Renal pelvis (tissue), 4 donors: ENCODE results near the gene PXMP4. TPM values are rescaled to one million over a fixed set of nuclear protein-coding genes. Genes with fewer than 3 reads are reported as not detected.

Experiments
- DNase-seq: peaks from one replicate; pipeline ENCODE4 v3.0.0-alpha.2; 2013
- polyA plus RNA-seq, 3 donors: library from polyadenylated mRNA; unstranded; fragments of 120-200 nt; gene quantifications; one replicate each; pipeline ENCODE4 v1.2.1, GENCODE V29; 2013; ENCODE audit not compliant: insufficient read length in 3 of 3

The PXMP4 gene
- polyA plus RNA-seq, 3 donors = 8.1 to 11.8 (median 8.9) TPM

DNA sequence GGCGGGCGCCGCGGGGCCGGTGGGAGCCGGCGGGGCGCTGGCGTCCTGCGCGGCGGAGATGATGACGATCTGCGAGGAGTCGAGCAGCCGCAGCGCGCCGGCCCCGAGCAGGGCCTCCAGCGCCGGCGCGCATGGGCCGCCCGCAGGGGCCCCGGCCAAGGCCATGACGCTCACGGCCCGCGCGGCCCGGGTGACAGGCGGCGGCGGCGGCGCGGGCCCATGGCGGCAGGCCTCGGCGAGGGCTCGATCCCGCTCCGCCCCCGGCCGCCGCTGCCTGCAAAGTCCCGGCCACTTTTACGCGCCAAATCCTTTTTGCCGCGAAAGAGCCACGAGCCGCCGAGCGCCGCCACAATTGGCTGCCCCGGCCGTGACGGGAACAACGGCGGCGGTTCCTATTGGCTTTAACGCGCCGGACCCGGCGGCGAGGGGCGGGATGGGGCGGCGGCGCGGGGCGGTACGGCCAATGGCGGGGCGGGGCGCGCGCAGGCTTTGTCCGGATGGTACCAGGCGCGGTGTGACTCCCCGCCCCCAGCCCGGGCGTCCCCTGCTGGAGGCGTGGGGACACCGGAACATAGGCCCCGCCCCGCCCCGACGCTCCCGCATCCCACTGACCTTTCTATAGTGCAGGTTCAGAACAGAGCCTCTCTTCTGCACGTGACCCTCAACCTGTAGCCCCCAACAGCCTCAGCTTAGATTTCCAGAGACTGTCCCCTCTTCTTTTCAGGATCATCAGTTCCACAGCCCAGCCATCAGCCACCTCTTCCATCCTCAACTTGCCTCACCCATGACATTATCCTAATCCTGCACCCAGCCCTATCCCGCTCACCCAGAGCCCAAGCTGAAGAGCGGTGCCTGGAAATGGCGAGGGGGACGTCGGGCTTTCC is 33.8 kb downstream of the PXMP4 start, which contains the start of gene E2F1:
Gene E2F1 (minus strand): TSS at position 286 of the 884 bp plus-strand sequence. CDS start 121 bp downstream, at position 165.
- peak; percentile 95 for DNase-seq

GRCh38 chr20:33685328-33686099 is 34.6 kb downstream of the PXMP4 start:
- no peak for DNase-seq

GRCh38 chr20:33684533-33685327 is 35.4 kb downstream of the PXMP4 start:
- DNase-seq = no peak

DNA sequence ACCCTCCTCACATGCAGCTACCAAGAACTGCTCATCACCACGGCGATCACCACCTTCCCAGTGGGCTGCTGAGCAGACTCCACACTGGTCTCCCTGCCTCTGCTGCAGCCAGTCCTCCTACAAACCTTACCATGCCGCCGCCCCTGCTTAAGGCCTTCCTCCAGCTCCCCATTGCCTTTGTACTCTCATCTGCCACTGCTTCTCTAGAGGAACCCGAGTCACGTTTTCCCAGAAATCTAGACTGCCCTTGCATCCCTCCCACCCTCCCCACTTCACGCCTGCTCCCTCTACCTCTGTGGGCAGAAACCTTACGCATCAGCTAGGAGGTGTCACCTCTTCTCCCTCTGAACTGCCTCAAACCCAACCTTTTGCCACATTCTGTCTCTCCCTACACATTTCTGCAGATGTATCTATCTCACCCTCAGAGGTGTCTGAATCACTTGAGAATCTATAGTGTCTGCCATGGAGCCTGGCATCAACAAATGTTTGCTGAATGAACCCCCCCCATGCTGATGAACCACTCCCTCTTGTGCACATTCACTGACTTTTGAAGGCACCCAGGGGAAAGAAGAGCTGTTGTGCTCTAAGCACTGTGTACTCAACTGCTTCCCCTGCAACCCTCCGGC is 38.3 kb downstream of the PXMP4 start:
- DNase-seq = no peak

- DNase-seq = no peak
Observed at GRCh38 chr20:33681288-33681687, 38.8 kb downstream of the PXMP4 start.

DNA sequence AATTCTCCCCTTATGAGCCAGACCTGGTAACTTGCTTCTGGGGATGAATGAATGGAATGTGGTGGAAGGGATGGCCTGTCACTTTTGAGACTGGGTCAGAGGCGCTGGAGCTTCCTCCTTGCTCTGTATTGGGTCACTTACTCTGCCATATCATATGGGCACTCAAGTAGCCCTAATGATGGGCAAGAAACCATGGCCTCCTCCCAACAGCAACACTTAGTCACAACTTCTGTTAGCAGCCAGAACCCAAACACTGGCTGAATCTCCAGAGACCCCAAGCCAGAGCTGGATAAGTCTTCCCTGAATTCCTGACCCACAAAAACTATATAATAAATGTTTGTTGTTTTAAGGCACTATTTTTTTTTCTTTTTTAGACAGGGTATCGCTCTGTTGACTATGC is 39.4 kb downstream of the PXMP4 start:
- no peak for DNase-seq

- DNase-seq = no peak
Observed at GRCh38 chr20:33679758-33680485, 40.2 kb downstream of the PXMP4 start.

- no peak for DNase-seq
Observed at GRCh38 chr20:33677991-33678702, 42.0 kb downstream of the PXMP4 start.

DNA sequence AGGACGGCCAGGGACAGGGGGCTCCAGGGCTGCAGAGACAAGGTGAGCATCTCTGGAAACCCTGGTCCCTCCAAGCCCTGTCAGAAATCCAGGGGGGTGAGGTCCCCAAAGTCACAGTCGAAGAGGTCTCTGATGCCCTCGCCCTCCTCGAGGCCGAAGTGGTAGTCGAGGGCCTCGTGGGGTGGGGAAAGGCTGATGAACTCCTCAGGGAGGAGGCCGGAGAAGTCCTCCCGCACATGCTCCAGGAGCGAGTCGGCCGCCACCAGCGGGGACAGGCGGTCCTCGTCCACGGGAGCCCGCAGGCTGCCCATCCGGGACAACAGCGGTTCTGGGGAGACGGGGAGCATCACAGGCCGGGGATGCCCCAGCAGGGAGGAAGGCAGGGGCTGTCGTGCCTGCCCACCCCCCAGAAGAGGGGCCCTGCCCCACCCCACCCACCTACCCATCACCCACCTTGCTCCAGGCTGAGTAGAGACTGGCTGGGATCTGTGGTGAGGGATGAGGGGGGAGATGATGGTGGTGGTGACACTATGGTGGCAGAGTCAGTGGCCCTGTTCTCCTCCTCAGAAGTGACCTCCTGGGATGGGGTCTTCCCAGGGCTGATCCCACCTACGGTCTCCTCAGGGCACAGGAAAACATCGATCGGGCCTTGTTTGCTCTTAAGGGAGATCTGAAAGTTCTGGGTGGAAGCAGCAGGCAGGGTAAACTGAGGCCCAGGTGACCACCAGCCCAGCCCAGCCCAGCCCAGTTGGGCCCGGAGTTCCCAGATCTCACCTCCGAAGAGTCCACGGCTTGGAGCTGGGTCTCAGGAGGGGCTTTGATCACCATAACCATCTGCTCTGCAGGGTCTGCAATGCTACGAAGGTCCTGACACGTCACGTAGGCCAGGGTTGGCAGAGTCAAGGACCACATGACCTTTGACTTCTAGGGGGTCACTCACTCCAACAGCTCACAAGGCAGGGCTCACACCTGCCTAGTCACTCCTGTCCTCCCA is 43.2 kb downstream of the PXMP4 start:
- DNase-seq = no peak

DNA sequence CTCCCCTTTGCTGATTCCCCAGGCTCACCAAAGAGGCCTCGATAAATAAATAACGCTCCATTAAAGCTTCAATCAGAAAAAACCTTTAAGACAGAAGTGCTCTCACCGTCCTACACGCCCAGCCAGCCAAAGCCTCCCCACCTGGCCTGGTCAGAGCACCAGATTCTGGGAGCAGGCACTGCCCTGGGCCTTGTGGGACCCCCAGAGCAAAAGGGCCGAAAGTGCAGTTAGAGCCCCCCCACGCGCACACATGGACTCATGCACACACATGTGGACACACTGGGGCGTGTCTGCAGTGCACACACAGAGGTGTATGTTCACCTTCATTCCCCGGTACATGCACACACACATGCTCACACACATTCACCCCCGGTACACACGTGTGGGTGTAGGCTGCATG is 44.0 kb downstream of the PXMP4 start:
- no peak for DNase-seq

GRCh38 chr20:33675136-33675959 is 44.8 kb downstream of the PXMP4 start:
- DNase-seq = no peak

DNA sequence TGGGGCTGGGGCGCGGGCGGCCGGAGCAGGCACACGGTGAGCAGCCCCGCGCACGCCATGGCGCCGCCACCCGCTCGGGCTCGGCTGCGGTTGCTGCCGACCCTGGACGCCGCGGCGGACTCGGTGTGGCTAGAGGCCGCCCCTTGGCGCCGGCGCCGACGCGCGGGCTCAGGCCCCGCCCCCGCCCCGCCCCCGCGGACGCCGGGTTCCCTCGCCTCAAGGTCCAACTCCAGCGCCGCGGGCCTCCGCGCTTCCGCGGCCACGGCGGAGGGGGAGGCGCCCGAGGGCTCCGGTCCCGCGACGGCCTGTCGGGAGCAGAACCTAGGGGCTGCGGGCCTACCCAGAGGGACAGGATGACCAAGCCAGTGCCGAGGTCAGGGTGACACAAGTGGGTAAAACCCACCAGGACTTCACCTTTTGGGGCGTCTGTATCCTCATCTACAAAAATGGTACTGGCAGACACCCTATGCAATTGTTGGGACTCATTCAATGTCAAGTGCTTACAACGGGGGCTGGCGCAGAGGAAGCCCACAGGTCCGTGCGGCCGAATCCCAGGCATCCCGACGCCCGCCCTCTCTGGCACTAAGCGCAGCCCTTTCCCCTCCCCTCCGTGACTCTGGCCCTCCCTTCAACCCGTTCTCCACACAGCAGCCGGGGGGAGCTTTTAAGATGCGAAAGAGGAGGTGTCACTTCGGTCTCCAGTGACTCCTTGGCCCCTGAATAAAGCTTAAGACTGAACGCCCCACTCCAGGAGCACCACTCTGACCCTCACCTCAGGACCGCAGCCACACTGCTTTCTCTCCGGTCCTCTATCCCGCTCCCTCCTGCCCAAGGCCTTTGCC is 45.6 kb downstream of the PXMP4 start, which contains the start of gene NECAB3:
Gene NECAB3 (minus strand): TSS at position 135 of the 842 bp plus-strand sequence. CDS start 76 bp downstream, at position 59.
- peak; percentile 80 for DNase-seq

DNA sequence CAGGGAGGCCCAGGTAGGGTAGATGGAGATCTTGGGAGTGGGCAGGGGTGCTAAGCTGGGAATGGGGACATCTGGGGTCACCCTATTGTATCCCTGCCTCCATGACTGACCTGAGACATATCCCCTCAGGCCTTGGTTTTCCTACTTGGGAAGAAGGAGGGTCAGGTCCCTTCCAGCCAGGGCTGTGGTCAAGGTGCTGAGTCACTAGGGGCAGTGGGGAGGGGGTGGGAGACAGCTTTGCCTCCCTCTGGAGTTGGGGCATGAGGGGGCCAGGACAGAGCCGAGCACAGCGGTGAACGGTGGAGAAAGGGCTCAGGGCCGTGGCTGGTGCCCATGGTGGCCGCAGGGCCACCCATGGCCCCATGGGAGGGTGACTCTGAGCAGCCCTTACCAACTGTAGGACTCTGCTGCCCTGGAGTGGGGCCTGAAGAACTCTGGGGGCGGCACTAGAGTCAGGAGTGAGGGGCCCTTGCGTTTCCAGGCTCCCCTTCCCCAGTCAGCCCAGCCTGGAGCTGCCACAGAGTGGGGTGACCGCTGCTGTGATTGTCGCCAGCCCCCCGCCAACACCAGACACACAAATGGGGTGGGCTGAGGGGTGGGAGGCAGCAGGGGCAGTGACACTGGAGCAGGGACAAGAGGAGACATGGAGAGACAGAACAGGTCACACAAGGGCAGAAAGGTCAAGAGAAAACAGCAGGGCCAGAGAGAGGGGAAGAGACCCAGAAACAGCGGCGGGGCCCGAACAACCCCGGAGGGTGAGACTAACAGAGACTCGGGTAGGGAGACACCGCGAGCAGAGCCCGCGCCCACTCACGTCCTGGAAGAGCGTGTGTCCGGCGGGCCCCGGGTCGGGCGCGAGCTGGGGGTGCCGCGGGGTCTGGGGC is 46.5 kb downstream of the PXMP4 start:
- DNase-seq = no peak

- no peak for DNase-seq
Observed at GRCh38 chr20:33673114-33673409, 47.0 kb downstream of the PXMP4 start.

- no peak for DNase-seq
Observed at GRCh38 chr20:33672426-33673113, 47.5 kb downstream of the PXMP4 start.
